ENCODE measurements around the gene SEMA6A.

Gene SEMA6A

GRCh38 chr5:116488356-116489041 lies 86.1 kb downstream of the SEMA6A start:
- no peak for DNase-seq

DNA sequence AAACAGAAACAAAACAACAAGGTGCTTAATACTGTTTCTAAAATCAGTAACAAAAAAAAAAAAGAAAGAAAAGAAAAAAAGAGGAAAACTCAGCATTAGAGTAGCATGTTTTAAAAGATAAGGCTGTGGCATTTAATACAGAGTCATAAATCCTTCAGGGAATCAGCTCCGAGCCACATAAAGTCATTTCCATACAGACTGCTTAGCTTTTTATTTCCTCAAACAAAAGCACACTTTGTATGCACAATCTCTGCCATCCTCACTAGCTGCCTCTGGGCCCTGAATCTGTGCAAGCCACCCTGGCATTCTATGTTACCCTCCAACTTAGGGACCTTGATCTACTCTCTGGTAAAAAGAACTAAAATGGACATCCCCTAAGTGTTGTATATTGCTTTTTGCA lies 87.6 kb downstream of the SEMA6A start:
- no peak for DNase-seq

DNA sequence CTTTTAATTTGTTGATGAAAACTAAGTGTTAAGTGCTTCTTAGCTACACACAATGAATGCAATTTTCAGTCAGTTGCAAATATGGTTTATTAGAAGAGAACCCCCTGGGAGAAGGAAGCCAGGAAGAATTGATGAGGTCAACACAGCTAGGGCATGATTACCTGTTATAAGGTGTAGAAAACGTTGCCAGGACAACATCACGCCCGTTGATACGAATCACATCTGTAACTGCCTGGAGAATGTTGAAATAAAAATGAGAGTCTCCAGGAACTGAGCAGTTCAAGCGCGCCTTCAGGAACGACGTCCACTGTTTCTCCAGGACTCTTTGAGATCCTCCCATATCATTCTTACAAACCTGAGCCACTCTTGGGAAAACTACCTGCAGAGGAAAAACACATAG lies 88.0 kb downstream of the SEMA6A start:
- DNase-seq: no peak

DNA sequence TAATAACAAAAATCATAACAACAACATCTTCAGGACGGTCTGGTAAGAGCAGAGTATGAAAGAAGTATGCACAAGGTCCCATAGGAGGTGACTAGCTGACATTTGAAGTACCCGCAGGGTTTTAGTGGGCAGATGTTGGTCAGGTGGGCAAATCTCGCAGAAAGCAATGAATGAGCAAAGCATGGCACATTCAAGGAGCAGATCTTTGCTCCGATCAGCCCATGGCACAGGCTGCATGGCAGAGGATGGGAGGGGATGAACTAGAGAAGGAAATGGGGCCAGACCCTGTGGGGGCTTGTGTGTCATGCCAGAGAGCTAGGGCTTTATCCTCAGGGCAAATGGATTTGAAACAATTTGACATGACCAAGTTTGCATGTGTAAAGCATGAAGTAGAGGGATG lies 90.0 kb downstream of the SEMA6A start:
- no peak for DNase-seq

- no peak for DNase-seq
These were observed 92.2 kb downstream of the SEMA6A start for GRCh38 chr5:116482394-116482793.

DNA sequence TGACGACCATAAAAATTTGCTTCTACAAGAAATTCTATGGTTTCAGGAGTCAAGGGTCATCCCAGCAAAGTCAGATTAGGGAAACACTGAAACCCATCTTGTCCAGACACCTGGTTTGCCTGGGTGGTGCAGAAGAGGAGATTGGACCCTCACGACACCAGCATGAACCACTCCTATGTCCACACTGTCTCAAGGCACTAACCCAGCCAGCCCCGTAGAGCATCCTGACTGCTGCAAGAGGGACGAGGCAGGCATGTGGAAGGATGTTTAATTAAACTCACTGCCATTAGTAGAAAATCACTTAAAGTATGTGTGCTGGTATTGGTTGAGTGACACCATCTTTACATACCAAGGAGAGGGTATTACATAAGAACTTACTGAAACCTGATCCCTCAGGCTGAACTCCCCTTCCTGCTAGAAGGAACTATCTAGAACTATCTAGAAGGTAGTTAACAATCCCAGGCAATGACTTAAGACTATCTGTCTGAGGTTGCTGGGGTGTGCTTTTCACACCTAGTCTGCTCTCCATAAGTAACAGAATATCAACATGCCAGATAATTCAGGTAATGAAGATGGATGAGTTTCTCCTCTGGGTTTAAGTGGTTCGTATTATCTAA lies 93.6 kb downstream of the SEMA6A start:
- no peak for DNase-seq

- no peak for DNase-seq
These were observed 94.6 kb downstream of the SEMA6A start for GRCh38 chr5:116479776-116480675.

DNA sequence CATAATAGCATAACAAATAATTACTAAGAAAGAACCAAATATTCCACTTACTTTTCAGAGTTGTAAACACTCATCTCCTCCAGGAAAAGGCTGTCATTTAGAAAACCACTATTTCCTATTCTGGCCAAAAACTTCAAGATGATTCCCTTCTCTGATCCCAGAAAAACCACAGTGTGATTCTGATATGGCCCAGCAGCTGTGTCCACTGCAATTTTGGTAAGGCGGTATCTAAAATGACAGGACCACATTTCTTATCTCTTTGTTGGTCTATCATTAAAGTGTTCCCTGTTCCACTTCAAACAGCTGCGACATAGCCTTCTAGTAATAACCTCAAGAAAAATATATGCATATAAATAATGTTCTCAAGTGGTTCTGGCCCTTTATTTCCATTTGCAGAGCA lies 96.1 kb downstream of the SEMA6A start:
- DNase-seq: no peak

DNA sequence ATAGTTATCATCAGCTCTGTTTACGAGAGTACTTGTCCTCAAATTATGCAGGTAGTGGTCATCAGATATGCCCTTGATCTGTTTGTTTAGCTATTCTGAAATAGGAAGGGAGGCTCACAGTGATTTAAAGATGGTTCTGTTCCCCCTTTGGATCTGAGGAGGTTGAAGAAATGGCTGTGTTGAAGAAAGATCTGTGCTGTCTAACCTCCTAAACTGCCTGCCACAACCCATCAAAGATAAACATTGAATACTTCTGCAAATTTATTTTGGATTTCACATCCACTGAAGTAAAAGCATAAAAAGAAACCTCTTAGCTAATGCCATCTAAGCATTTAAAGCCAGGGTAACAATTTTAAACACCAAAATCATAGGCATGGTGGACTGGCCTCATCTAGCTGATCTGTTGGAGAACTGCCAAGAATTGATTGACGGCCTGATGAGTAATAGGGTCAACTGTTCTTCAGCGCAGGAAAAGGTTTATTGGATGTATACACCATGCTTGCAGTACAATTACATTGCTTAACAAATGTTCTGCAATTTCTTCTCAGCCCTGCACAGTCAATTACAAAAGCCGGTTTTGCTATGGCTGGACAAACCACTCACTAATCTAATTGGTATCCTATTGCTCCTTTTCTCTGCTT lies 97.6 kb downstream of the SEMA6A start:
- no peak for DNase-seq

DNA sequence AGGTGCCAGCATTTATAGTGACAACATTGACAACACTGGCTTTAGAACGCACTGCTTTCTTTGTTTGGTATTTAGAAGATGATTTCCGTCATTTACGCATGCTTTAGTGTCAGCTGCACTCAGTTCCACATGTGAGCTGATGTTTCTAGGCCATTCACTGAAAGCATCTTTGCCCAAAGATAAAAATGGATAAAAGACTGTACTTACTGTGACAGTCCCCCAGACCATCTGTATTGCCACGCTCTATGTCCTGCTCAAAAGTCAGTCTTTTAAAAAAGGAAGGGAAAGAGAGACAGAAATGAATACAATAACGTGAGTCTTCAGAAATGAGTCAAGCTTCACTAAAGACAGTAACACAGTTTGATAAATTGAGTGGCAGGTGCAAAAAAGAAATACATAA lies 99.3 kb downstream of the SEMA6A start:
- no peak for DNase-seq

GRCh38 chr5:116473706-116474105 lies 100.9 kb downstream of the SEMA6A start:
- no peak for DNase-seq

GRCh38 chr5:116472274-116472673 lies 102.3 kb downstream of the SEMA6A start:
- DNase-seq: no peak

- no peak for DNase-seq
These were observed 105.0 kb downstream of the SEMA6A start for GRCh38 chr5:116469631-116470030.

DNA sequence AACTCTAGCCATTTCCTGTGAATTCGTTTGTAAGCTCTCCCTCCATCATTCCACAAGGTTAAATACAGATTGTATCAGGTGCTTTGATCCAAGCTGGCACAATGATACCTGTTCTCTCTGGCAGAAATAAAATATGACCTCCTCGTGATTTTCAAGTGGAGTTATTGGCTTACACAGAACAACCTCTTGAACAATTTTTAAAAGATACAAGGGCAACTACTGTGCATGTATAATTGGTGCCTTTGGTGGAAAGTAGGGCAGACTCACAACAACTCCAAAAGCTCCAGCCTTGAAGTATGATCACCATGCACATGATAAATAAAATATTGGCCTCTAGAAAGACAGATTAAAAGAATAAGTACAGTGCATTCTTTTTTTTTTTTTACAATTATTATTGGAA lies 106.0 kb downstream of the SEMA6A start:
- no peak for DNase-seq

DNA sequence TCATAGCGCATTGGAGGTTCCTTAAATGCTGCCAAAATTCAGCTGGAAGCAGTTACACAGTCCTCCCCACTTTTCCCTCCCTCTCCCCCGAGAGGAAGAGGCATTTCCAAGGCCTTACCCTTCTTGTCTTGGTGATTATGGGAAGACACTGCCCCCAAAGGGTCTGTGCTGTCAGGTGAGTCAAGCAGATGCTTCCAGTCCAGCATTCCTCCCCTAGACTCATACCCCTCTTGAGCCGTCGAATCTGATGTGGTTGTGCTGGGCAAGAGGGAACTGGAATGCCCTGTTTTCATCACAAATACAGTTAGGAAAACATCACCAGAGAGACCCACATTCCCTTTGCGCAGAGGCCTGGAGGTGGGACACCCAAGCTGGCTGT lies 107.2 kb downstream of the SEMA6A start:
- DNase-seq: no peak

DNA sequence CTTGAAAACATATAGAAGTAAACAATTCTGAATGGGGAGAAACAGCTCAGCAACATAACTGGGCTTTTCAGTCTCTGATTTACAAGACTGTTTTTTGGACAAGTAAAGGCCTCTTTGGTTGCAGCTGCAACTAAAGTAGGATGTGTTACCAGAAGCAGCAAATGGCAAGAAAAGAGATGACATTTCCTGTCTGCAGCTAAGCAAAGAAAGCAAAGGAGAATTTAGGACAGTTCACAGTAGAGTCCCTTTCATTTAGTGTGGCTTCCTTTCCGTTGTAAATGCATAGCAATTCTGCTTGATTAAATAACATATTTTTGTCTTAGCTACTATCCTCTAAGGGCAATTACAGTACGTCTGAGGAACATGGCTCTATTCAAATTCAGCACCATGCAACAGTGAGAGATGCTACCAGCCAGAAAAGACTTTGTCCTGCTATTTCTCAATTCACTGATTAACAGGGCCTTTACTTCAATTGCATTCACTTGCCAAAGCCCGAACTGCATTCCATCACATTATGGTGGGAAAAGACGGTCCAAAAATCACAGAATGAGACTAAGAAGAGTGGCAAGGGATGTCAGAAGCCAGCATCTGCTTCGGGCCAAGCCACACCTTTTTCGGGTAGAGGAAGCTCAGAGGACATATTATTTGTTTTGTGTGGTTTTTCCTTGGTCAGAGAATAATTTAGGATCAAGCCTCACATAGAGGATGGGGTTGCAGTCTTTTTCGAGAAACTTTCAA lies 107.7 kb downstream of the SEMA6A start:
- no peak for DNase-seq

GRCh38 chr5:116465411-116465810 lies 109.2 kb downstream of the SEMA6A start:
- DNase-seq: no peak

DNA sequence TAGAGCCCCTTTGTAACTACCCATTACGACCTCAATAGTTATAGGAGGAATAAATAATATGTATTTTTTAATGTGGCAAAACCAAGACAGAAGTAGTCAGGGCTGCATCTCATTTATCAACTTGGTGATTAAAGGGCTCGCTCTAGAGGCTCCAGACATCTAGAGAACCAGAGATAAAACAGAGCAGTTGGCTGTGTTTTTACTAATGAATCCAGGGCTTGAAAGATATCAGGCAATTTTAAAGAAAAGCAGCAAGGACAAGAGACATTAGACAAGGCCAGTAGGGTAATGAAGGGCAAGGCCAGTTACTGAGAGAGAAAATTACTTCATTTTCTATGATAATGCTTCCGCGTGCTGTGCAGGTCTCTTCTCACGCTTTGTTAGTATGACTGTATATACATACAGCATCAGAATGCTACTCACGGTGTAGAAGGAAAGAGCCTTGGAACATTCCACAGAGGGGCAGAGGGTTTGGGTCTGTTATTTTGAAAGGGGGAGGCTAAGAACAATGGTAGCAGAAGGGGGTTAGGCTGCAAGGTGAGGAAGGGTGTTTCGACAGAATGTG lies 110.4 kb downstream of the SEMA6A start:
- no peak for DNase-seq

DNA sequence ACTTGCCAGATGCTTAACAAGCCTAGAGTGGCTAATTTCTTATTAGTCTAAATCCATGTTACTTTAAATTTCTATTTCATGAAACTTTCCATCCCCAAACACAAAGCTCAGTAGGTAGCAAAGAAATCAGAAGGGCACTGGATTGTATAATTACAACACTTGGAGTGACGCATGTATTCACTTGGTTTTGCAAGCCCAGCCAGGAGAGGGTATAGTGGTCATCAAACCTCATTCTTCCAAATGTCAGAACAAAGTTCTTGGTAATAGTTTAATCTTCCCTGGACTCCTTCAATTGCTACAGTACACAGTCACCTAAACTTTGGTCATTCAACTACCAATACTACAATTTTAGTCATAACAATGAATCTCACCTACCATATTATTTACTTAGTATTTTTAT lies 112.1 kb downstream of the SEMA6A start:
- no peak for DNase-seq

GRCh38 chr5:116459301-116459700 lies 115.3 kb downstream of the SEMA6A start:
- DNase-seq: no peak

DNA sequence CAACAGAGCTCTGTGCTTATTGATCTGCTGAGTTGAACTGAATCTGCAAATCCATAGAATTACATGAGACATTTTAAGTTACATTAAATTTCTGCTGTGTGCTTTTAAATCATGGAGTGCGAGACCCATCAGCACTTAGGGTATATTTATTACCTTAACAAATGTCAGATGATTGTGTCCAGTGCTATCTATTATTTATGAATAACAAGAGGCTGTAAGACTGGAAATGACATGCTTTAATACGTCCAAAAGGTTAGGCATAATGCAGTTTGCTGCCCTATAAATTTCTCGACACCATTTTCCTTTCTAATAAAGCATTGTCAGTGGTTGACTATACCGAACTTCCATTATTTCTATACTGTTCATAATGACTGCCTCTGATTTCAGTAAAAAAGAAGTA lies 117.6 kb downstream of the SEMA6A start:
- DNase-seq: no peak

GRCh38 chr5:116456036-116456435 lies 118.6 kb downstream of the SEMA6A start:
- DNase-seq: no peak
